NB4 (cell line): ENCODE results near the gene DNAJC3.

ENCODE experiments used
- DNase-seq: peaks from one replicate; pipeline ENCODE4 v3.0.0; 2010; ENCODE audit warnings: low read depth
- H3K4me3 ChIP-seq: one replicate; pipeline ENCODE4 v1.5.1; 2011; ENCODE audit warnings: mild to moderate bottlenecking, low read depth, low read length, moderate library complexity
- CTCF ChIP-seq: IDR thresholded peaks from one replicate; pipeline ENCODE4 v1.5.1; 2012; ENCODE audit warnings: low read depth, low read length
- MAX ChIP-seq: IDR thresholded peaks from 2 replicates; pipeline ENCODE4 v1.6.1; 2011; ENCODE audit warnings: low read depth, low read length
- MYC ChIP-seq: IDR thresholded peaks from 2 replicates; pipeline ENCODE4 v1.6.1; 2011; ENCODE audit warnings: low read depth, low read length
- POLR2A ChIP-seq: IDR thresholded peaks from 2 replicates; pipeline ENCODE4 v1.6.1; 2011; ENCODE audit warnings: mild to moderate bottlenecking; ENCODE audit not compliant: insufficient read length; ENCODE audit errors: extremely low read depth

Gene DNAJC3

GRCh38 chr13:95833719-95834118 lies 156.8 kb downstream of the DNAJC3 start:
- TF ChIP-seq POLR2A (no peak), MYC (no peak), MAX (no peak), CTCF (no peak)
- no peak for DNase-seq
- H3K4me3 ChIP-seq, result no peak overlapping the region

GRCh38 chr13:95834134-95834765 lies 157.3 kb downstream of the DNAJC3 start:
- peak; percentile 61; the same call in 1 of the 2 replicates for TF ChIP-seq MYC
- TF ChIP-seq POLR2A, result no peak
- TF ChIP-seq MAX, result peak; percentile 63; the same call in 1 of the 2 replicates
- peak; percentile 93 for TF ChIP-seq CTCF
- peak; percentile 80 for DNase-seq

GRCh38 chr13:95841894-95842293 lies 165.0 kb downstream of the DNAJC3 start:
- TF ChIP-seq MYC (no peak), POLR2A (no peak), CTCF (no peak), MAX (no peak)
- no peak for DNase-seq
- H3K4me3 ChIP-seq, result no peak overlapping the region

More at GRCh38 chr13:95834134-95834765, 157.3 kb downstream of the DNAJC3 start:
- no peak overlapping the region for H3K4me3 ChIP-seq

- no peak for DNase-seq
- TF ChIP-seq CTCF (no peak), MYC (no peak), POLR2A (no peak), MAX (no peak)
- no peak overlapping the region for H3K4me3 ChIP-seq
Observed at GRCh38 chr13:95842898-95843297, 166.0 kb downstream of the DNAJC3 start.
